Progenitor cell of endocrine pancreas (in vitro differentiated cells): Measurements from ENCODE around the gene PRPF31. TPM values are rescaled to one million over a fixed set of nuclear protein-coding genes. Genes with fewer than 3 reads are reported as not detected.

ENCODE experiments used
- DNase-seq: peaks from one replicate; pipeline ENCODE4 v3.0.0; 2021; ENCODE audit warnings: low spot score; ENCODE audit not compliant: unreplicated experiment
- H3K27ac Mint-ChIP-seq: 2 replicates; pipeline ENCODE4 v1.8.0; 2021; ENCODE audit warnings: mild to moderate bottlenecking, moderate library complexity, mixed read lengths
- H3K27me3 Mint-ChIP-seq: 2 replicates; pipeline ENCODE4 v1.8.0; 2021; ENCODE audit warnings: mixed read lengths
- H3K36me3 Mint-ChIP-seq: 2 replicates; pipeline ENCODE4 v1.8.0; 2022; ENCODE audit warnings: mixed read lengths; ENCODE audit not compliant: insufficient read depth
- H3K4me1 Mint-ChIP-seq: 2 replicates; pipeline ENCODE4 v1.8.0; 2021; ENCODE audit warnings: low read depth, mixed read lengths
- H3K4me3 Mint-ChIP-seq: 2 replicates; pipeline ENCODE4 v1.8.0; 2021; ENCODE audit warnings: low read depth, mild to moderate bottlenecking, moderate library complexity, mixed read lengths
- H3K9me3 Mint-ChIP-seq: 2 replicates; pipeline ENCODE4 v1.8.0; 2021; ENCODE audit warnings: low read depth, mixed read lengths
- CTCF ChIP-seq: fragments of 200-600 bp; sonication (generic); IDR thresholded peaks from one replicate; pipeline ENCODE4 v1.5.0; 2021; ENCODE audit warnings: antibody characterized with exemption, mild to moderate bottlenecking; ENCODE audit not compliant: unreplicated experiment
- total RNA-seq: library from RNA; stranded (reverse); gene quantifications from 2 replicates; pipeline ENCODE4 v1.2.1, GENCODE V29; 2021

PRPF31 gene
- total RNA-seq, 1 donor from 2014 or later: 71.3 TPM

- peak within 1 kb of the TSS; percentile 97 for H3K27ac Mint-ChIP-seq
- DNase-seq: peak; percentile 30
- TF ChIP-seq CTCF: peak; percentile 49
- peak within 1 kb of the TSS; percentile 87 for H3K4me3 Mint-ChIP-seq
- H3K36me3 Mint-ChIP-seq: peaks cover 5% of the 10 kb centered on the region
- no peaks in the 10 kb centered on the region for H3K27me3 Mint-ChIP-seq
- H3K4me1 Mint-ChIP-seq: peaks cover 18% of the 10 kb centered on the region
- no peaks in the 10 kb centered on the region for H3K9me3 Mint-ChIP-seq
These were observed 22.3 kb downstream of the PRPF31 start, which contains the start of gene CNOT3 for GRCh38 chr19:54137699-54138488. TSS of gene CNOT3 (plus strand) at chr19:54137762. CDS start at chr19:54142979, 5,217 bp downstream.

- Mint-ChIP-seq H3K27ac (peak overlapping the region; percentile 97), H3K36me3 (peaks cover 6% of the 10 kb centered on the region), H3K4me1 (peaks cover 18% of the 10 kb centered on the region), H3K4me3 (peak overlapping the region; percentile 87), H3K27me3 (no peaks in the 10 kb centered on the region), H3K9me3 (no peaks in the 10 kb centered on the region)
- no peak for DNase-seq
- TF ChIP-seq CTCF: no peak
These were observed 23.1 kb downstream of the PRPF31 start for GRCh38 chr19:54138489-54139256.

DNA sequence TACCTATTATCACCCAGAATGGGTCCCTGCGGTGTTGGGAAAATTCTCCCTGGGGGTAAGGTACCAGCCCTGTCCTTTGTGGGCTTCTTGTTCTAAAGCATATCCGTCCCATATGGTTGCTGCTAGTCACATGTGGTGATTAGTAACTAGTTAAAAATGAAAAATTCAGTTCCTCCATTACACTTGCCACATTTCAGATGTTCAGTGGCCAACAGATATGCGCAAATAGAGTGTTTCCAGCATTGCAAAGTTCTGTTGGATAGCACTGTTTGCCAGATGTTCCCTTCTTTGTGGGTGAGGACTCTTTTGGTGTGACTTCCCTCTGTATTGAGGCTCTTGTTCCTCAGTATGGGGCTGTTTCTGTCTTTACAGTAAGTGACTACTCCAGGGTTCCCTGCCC lies 25.8 kb downstream of the PRPF31 start:
- Mint-ChIP-seq H3K27ac (no peak overlapping the region), H3K4me1 (peaks cover 12% of the 10 kb centered on the region), H3K9me3 (no peaks in the 10 kb centered on the region), H3K27me3 (no peaks in the 10 kb centered on the region), H3K4me3 (no peak overlapping the region), H3K36me3 (peaks cover 20% of the 10 kb centered on the region)
- no peak for DNase-seq
- no peak for TF ChIP-seq CTCF

GRCh38 chr19:54142166-54142780 lies 26.7 kb downstream of the PRPF31 start:
- no peak for TF ChIP-seq CTCF
- peaks cover 10% of the 10 kb centered on the region for H3K4me1 Mint-ChIP-seq
- no peaks in the 10 kb centered on the region for H3K9me3 Mint-ChIP-seq
- peak overlapping the region; percentile 34 for H3K27ac Mint-ChIP-seq
- no peak overlapping the region for H3K4me3 Mint-ChIP-seq
- H3K27me3 Mint-ChIP-seq: no peaks in the 10 kb centered on the region
- DNase-seq: no peak
- peaks cover 20% of the 10 kb centered on the region for H3K36me3 Mint-ChIP-seq

DNA sequence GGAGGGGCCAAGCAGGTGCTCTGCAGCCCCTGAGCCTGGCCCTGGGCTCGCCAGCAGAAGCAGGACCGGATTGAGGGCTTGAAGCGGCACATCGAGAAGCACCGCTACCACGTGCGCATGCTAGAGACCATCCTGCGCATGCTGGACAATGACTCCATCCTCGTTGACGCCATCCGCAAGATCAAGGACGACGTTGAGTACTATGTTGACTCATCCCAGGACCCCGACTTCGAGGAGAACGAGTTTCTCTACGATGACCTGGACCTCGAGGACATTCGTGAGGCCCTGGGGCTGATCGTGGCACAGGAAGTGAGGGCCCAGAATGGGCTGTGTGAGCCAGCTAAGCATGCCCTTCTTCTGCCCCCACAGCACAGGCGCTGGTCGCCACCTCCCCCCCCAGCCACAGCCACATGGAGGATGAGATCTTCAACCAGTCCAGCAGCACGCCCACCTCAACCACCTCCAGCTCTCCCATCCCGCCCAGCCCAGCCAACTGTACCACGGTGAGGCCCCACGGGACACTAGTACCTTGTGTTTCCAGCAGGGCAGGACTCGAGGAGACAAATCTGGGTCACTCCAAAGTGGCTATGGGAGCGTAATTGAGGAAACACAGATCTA lies 30.1 kb downstream of the PRPF31 start:
- no peak overlapping the region for H3K27ac Mint-ChIP-seq
- H3K4me1 Mint-ChIP-seq: peaks cover 1% of the 10 kb centered on the region
- no peak overlapping the region for H3K4me3 Mint-ChIP-seq
- no peaks in the 10 kb centered on the region for H3K27me3 Mint-ChIP-seq
- no peaks in the 10 kb centered on the region for H3K9me3 Mint-ChIP-seq
- DNase-seq: no peak
- TF ChIP-seq CTCF: no peak
- peaks cover 25% of the 10 kb centered on the region for H3K36me3 Mint-ChIP-seq
